Cardiac fibroblast (primary cell): ENCODE measurements around the gene DBF4B.

Experiments used
- DNase-seq, 2 donors: peaks; one replicate each; pipeline versions ENCODE4 v3.0.0 to v3.0.0-alpha.2; 2010; ENCODE audit warnings: low read depth in 2 of 2
- H3K4me3 ChIP-seq, 2 donors: replicated peaks in 1 of 2; 1 replicate in 1 of 2; 2 replicates in 1 of 2; pipeline ENCODE4 v1.5.1; 2011; ENCODE audit warnings: low read depth in 2 of 2, low read length in 2 of 2, mild to moderate bottlenecking in 2 of 2, moderate library complexity in 1 of 2
- TF ChIP-seq, protein P1 (sequence below): IDR thresholded peaks from one replicate; pipeline ENCODE4 v1.5.1; 2011; ENCODE audit warnings: low read depth, mild to moderate bottlenecking, low read length, inconsistent platforms

The DBF4B gene

DNA sequence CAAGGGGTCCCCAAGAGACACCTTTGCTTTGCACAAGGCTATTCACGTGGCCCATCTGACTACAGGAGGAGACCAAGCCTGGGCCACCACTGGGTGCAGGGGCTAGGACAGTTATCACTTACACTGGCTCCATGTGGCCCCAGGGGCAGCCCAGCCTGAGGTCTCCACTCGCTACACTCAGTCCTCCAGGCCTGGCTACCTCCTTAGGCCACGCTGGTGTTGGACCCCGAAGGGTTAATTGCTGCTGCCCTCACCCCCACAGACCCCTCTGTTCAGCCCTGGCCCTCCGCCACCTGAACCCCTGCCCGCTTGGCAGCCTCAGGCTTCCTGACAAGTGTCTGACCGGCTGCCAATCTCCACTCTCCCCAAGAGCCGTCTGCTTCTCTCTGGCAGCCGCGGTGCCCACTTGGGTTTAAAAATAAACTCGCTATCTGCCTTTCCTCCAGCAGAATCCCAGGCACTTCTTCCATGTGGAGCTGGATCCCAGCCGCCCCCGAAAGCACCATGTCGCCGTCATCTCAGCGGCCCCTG is 78.2 kb downstream of the DBF4B start:
- TF ChIP-seq, protein P1, sequence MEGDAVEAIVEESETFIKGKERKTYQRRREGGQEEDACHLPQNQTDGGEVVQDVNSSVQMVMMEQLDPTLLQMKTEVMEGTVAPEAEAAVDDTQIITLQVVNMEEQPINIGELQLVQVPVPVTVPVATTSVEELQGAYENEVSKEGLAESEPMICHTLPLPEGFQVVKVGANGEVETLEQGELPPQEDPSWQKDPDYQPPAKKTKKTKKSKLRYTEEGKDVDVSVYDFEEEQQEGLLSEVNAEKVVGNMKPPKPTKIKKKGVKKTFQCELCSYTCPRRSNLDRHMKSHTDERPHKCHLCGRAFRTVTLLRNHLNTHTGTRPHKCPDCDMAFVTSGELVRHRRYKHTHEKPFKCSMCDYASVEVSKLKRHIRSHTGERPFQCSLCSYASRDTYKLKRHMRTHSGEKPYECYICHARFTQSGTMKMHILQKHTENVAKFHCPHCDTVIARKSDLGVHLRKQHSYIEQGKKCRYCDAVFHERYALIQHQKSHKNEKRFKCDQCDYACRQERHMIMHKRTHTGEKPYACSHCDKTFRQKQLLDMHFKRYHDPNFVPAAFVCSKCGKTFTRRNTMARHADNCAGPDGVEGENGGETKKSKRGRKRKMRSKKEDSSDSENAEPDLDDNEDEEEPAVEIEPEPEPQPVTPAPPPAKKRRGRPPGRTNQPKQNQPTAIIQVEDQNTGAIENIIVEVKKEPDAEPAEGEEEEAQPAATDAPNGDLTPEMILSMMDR = no peak
- no peak for DNase-seq
- H3K4me3 ChIP-seq = no peak overlapping the region

DNA sequence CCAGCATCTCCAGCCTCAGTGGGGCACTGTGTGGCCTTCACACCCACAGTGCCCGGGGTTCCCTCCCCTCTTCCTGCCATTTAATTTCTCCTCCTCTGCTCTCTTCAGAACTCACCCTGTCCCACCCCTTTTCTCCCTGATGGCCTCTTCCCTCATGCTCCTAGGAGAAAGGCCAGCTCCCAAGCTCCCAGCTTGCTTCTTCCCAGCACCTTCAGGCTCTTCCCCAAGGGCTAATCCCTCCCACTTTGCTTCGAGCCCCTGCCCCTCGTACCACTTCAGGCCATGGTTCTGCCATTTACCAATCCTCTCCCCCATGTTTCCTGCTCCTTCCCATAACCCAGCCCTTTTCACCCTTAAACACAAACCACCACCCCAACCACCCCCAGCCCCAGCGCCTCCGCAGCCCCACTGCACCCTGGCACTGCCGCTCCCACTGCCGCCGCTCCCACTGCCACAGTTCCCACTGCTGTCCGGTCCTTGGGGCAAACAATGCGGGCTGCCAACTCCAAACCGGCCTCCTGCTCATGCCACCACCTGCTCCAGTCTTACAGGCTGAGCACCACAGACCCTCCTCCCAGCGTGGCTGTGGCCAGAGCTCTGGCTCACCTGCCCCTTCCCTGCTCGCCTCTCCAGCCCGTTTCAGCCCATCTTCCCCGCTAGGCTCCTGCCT is 78.9 kb downstream of the DBF4B start:
- no peak overlapping the region for H3K4me3 ChIP-seq
- no peak for DNase-seq
- TF ChIP-seq, protein P1 = no peak

DNA sequence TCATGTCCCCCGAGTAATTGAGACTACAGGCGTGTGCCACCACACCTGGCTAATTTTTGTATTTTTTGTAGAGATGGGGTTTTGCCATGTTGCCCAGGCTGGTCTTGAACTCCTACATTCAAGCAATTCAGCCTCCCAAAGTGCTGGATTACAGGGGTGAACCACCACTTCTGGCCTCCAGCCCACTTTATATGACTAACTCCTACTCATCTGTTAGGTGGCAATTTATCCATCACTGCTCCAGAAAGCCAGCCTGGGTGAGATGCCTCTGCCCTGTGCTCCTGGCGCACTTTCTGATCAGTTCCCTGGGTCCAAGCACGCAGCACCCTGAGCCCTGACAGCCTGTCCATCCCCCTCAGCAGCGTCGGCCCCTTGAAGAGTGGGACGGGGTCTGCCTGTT is 79.7 kb downstream of the DBF4B start:
- no peak for DNase-seq
- no peak overlapping the region for H3K4me3 ChIP-seq
- TF ChIP-seq, protein P1 = no peak

DNA sequence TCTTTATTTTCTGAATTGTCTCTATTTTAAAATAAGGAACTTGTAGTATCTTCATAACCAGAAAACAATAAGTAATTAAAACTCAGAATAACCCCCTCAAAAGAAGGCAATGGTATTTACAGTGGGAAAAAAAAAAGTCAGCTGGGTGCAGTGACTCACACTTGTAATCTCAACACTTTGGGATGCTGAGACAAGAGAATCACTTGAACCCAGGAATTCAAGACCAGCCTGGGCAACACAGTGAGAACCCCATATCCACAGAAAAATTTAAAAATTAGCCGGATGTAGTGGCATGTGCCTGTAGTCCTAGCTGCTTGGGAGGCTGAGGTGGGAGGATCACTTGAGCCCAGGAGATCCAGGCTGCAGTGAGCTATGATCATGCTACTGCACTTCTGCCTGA is 83.8 kb downstream of the DBF4B start:
- peak in 1 of 2 donors; percentile 62 for DNase-seq
- TF ChIP-seq, protein P1 = no peak
- no peak overlapping the region for H3K4me3 ChIP-seq

DNA sequence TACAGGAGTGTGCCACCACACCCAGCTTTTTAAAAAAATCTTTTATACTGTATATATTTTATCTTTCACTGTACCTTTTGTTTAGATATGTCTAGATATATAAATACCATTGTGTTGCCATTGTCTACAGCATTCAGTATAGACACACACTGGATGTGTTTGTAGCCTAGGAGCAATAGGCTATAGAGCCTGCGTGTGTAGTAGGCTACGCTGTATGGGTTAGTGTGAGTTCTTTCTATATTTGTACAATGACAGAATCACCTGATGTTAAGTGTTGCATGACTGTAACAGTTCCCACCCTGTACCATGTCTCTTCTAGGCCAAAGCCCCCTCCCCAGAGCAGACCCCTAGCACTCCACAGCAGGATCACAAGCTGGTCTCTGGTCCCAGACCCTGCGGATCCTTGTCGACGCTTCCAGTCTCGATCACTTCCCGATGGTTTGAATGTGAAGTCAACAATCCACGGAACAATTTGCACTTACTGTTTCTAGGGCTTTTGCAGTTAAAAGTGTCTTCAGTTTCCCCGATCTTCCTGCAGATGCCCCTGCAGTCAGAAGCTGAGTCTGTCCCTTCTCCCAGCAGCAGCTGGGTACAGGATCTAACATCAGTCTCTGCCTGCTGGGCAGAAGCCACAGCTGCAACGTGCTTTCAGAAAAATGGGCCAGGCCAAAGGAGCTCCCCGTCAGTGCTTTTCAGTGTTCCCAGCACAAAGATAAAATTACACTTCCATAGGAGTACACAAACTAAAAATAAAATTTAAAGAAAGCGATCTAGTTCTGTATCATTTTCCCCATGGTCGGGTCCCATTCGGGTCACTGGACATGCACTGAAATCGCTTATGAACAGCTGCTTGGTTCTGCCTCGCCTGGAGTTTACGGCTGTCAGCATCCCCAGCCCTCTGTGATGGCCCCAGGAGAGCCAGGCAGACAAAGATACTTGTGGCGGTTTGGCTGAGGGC is 85.7 kb downstream of the DBF4B start:
- TF ChIP-seq, protein P1 = no peak

DNA sequence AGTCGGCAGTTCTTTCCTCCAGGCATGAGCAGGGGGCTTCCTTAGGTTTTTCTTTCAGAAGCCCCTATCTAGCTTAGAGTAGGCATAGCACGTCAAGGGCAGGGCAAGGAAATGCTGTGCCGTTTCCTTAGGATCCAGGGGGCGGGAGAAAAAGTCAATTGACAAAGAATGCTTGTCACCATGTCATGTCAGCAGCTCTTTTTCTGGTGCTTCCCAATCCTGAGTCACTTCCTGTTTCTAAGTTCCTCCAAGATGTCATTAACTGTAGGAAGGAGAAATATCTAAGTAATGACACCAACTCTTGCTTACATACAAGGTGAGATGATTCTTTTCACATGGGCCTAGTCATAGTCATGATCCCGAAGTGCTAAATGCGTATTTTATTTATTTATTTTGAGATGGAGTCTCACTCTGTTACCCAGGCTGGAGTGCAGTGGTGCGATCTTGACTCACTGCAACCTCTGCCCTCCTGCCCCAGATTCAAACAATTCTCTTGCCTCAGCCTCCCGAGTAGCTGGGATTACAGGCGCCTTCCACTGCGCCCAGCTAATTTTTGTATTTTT is 86.5 kb downstream of the DBF4B start:
- DNase-seq = peak; percentile 71 to 97
- no peak overlapping the region for H3K4me3 ChIP-seq
- TF ChIP-seq, protein P1 = no peak

More for the DNA sequence above, 85.7 kb downstream of the DBF4B start:
- no peak overlapping the region for H3K4me3 ChIP-seq
- DNase-seq = peak; percentile 35
